Skin epidermis (tissue), 12 donors: ENCODE data around the gene ACADVL.

Experiments used
- H3K27ac ChIP-seq, 21 experiments: fragments of 200-600 bp; sonication (generic) in 11 of 21; one replicate each; pipeline ENCODE4 v1.5.0; 2020; ENCODE audit warnings: mild to moderate bottlenecking in 3 of 21, inconsistent platforms in 2 of 21, moderate library complexity in 2 of 21
- H3K4me3 ChIP-seq, 7 experiments: fragments of 200-600 bp; sonication (generic) in 2 of 7; one replicate each; pipeline ENCODE4 v1.5.0; 2020; ENCODE audit warnings: inconsistent platforms in 2 of 7, mild to moderate bottlenecking in 2 of 7, moderate library complexity in 1 of 7

Gene ACADVL

GRCh38 chr17:7226721-7227710 is 7.3 kb downstream of the ACADVL start:
- H3K27ac ChIP-seq = peak overlapping the region in 5 of 21 experiments; percentile 35 to 65 (median 51)
- no peak overlapping the region for H3K4me3 ChIP-seq

- H3K4me3 ChIP-seq = no peak overlapping the region
- H3K27ac ChIP-seq = peak overlapping the region in 5 of 21 experiments; percentile 1 to 44 (median 6)
Observed at GRCh38 chr17:7228920-7229319, 9.2 kb downstream of the ACADVL start.

- H3K27ac ChIP-seq = peak overlapping the region in 1 of 21 experiments; percentile 1
- no peak overlapping the region for H3K4me3 ChIP-seq
Observed at GRCh38 chr17:7229504-7229903, 9.8 kb downstream of the ACADVL start.

- no peak overlapping the region for H3K27ac ChIP-seq
- no peak overlapping the region for H3K4me3 ChIP-seq
Observed at GRCh38 chr17:7232114-7232513, 12.4 kb downstream of the ACADVL start.

- Histone ChIP-seq H3K4me3 (peak overlapping the region; percentile 67 to 96 (median 78)), H3K27ac (peak overlapping the region; percentile 16 to 95 (median 89))
Observed at GRCh38 chr17:7233701-7234082, 14.0 kb downstream of the ACADVL start.

GRCh38 chr17:7234083-7234951 is 14.6 kb downstream of the ACADVL start, which contains the start of gene DVL2:
Gene DVL2 (minus strand): TSS chr17:7234517. CDS start chr17:7234262, 255 bp downstream.
- Histone ChIP-seq H3K27ac (peak within 1 kb of the TSS; percentile 16 to 95 (median 89)), H3K4me3 (peak within 1 kb of the TSS; percentile 67 to 96 (median 78))

- Histone ChIP-seq H3K27ac (peak overlapping the region in 7 of 21 experiments; percentile 19 to 97 (median 49)), H3K4me3 (no peak overlapping the region)
Observed at GRCh38 chr17:7235693-7236665, 16.2 kb downstream of the ACADVL start.

GRCh38 chr17:7236808-7237207 is 17.1 kb downstream of the ACADVL start:
- Histone ChIP-seq H3K27ac (peak overlapping the region in 10 of 21 experiments; percentile 92 to 100 (median 96)), H3K4me3 (no peak overlapping the region)

GRCh38 chr17:7237266-7237760 is 17.6 kb downstream of the ACADVL start:
- peak overlapping the region; percentile 78 to 98 (median 94) for H3K4me3 ChIP-seq

GRCh38 chr17:7237761-7238419 is 18.2 kb downstream of the ACADVL start:
- Histone ChIP-seq H3K27ac (peak overlapping the region; percentile 87 to 100 (median 97)), H3K4me3 (peak overlapping the region; percentile 78 to 98 (median 94))

More at GRCh38 chr17:7237266-7237760, 17.6 kb downstream of the ACADVL start:
- H3K27ac ChIP-seq = peak overlapping the region; percentile 87 to 100 (median 97)

- Histone ChIP-seq H3K27ac (peak overlapping the region; percentile 87 to 100 (median 97)), H3K4me3 (peak overlapping the region; percentile 78 to 98 (median 94))
Observed at GRCh38 chr17:7238420-7239090, 18.8 kb downstream of the ACADVL start.

- Histone ChIP-seq H3K27ac (peak within 1 kb of the TSS; percentile 87 to 100 (median 97)), H3K4me3 (peak within 1 kb of the TSS; percentile 78 to 98 (median 94))
Observed at GRCh38 chr17:7239091-7240027, 19.6 kb downstream of the ACADVL start, which contains the start of gene PHF23. Gene PHF23 (minus strand): TSS chr17:7239457. CDS start chr17:7239279, 178 bp downstream.

GRCh38 chr17:7240375-7240774 is 20.6 kb downstream of the ACADVL start:
- Histone ChIP-seq H3K4me3 (peak overlapping the region in 6 of 7 experiments; percentile 17 to 96 (median 88)), H3K27ac (peak overlapping the region in 19 of 21 experiments; percentile 92 to 100 (median 98))

GRCh38 chr17:7241090-7241733 is 21.5 kb downstream of the ACADVL start:
- Histone ChIP-seq H3K4me3 (peak overlapping the region; percentile 74 to 96 (median 88)), H3K27ac (peak overlapping the region in 20 of 21 experiments; percentile 30 to 100 (median 98))
